Stimulated activated CD8-positive, alpha-beta memory T cell treated with anti-CD3 and anti-CD28 coated beads, Interleukin-2, amount 100 ng/mL, for 1 hour (primary cell): Measurements from ENCODE around the gene KRTAP10-1.
"Not testable (repeated sequence)": the region's sequence is repeated elsewhere in the genome, so short reads cannot be mapped to it uniquely, and the experiment has no call there.

Source experiments
- DNase-seq, 2 donors: peaks; one replicate each; pipeline ENCODE4 v3.0.0-alpha.2; 2020; ENCODE audit warnings: low read depth in 2 of 2

KRTAP10-1 gene

GRCh38 chr21:44503006-44503889, 36.7 kb downstream of the KRTAP10-1 start:
- not testable (repeated sequence) for DNase-seq

DNA sequence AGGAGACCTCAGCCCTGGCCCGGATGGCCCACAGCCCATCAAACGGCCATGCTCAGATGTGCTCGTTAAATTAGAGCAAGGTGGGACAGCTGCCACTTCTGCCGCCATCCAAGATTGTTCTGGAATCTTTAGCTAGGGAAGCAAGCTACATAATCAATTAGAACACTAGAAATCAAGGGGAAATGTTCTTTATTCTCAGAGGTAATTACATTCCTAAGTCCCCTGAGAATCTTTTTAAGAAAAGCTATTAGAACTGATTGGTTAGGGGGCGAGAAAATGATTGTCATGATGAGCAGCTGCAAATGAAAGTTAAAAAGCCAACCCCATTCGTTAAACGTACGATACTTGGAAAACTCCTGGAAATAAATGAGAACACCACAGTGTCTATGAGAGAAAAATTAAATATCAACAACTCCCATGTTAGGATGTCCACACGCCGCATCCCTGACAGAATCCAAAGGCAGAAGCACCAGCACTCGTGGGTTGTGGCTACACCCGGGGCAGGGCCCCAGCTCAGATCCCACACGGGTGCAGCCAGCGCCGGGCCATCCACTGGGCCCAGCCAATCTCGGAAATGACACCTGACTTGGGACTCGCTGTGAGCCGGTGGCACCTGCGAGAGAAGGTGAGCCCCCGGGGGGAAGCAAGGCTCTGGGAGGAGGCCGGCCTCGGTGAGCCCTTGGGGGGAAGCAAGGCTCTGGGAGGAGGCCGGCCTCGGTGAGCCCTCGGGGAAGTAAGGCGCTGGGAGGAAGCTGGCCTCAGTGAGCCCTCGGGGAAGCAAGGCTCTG, 37.6 kb downstream of the KRTAP10-1 start:
- no peak for DNase-seq

- no peak for DNase-seq
Measured at GRCh38 chr21:44500111-44500510, 39.9 kb downstream of the KRTAP10-1 start.

GRCh38 chr21:44499631-44500030, 40.4 kb downstream of the KRTAP10-1 start:
- no peak for DNase-seq

- DNase-seq = no peak
Measured at GRCh38 chr21:44499211-44499560, 40.8 kb downstream of the KRTAP10-1 start.

- DNase-seq = no peak
Measured at GRCh38 chr21:44498280-44499210, 41.5 kb downstream of the KRTAP10-1 start.

DNA sequence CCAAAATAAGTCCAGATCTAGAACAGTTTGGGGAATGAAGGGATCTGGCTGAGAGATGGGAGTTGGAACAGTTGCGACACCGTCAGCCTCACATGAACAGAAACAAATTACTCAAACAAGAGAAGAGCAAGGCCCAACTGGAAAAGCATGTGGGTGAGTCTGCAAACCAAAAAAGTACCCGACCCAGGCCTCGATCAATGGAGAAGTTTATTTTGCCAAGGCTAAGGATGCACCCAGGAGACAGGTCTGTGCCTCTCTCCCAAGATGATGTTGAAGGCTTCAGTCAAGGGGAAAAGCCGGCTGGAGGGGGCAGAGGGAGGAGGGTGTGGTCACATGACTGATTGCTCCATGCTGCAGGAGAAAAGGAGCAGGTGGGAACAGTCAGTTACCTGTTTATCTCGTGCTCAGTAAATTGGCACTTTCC, 42.3 kb downstream of the KRTAP10-1 start:
- no peak for DNase-seq

- no peak for DNase-seq
Measured at GRCh38 chr21:44496564-44497550, 43.1 kb downstream of the KRTAP10-1 start.

- no peak for DNase-seq
Measured at GRCh38 chr21:44495611-44496563, 44.1 kb downstream of the KRTAP10-1 start.

DNA sequence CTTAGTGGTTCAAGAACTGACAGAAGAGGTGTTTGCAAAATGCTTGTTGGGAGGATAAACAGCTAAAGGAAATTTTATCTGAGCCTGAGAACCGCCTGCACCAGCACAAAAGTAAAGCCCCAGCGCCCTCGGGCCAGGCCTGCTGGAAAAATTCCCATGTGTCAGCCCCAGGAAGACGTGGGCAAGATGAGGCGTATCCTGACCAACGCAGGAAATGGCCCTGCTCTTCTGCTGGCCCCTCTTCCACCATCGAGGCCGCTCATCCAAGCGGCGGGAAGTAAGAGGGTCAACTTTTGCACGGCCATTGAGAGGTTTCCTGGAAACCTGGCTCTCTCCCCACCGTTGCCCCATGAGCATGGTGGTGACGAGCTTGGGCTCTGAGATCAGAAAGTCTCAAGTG, 45.0 kb downstream of the KRTAP10-1 start:
- no peak for DNase-seq

- no peak for DNase-seq
Measured at GRCh38 chr21:44494418-44494817, 45.6 kb downstream of the KRTAP10-1 start.

GRCh38 chr21:44492567-44493385, 47.2 kb downstream of the KRTAP10-1 start:
- no peak for DNase-seq

- no peak for DNase-seq
Measured at GRCh38 chr21:44490816-44491215, 49.2 kb downstream of the KRTAP10-1 start.

DNA sequence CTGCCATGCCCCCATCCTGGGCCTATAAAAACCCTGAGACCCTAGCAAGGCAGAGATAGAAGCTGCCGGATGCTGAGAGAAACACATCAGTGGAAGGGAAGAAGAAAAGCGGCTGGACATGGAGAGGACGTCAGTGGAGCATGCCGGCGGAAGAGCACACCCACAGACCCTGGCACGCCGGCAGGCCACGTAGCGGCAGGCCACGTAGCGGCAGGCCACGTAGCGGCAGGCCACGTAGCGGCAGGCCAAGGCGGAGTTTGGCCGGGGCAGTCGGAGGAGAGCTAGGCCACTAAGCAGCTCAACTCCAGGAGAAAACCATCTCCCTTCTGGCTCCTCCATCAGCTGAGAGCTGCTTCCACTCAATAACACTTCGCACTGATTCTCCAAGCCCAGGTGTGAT, 49.6 kb downstream of the KRTAP10-1 start:
- no peak for DNase-seq

DNA sequence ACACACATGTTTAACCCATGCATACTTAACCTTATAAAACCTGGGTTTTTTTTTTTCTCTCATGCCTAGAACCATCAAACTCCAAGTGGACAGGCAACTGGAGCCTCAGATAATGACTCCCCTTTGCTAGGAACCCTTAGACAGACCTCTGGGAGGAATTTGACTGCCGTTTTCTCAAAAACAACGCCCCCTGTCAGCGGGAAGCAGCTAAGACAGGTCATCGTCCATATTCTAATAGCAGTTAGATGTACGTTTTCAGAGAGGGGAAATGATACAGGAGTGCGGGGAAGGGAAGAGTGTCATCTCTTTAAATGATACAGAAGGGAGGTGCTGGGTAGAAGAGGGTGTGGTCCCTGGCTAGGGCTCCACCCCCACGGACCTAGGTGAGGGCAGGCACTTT, 50.0 kb downstream of the KRTAP10-1 start:
- DNase-seq = no peak
